GM23248 (cell line): ENCODE data around the gene CDK9.

Experiments used
- EZH2 ChIP-seq: fragments of 200-600 bp; sonication (generic); IDR thresholded peaks from 2 replicates; pipeline ENCODE4 v1.6.1; 2018; ENCODE audit warnings: antibody characterized with exemption, mild to moderate bottlenecking; ENCODE audit not compliant: insufficient read depth, poor library complexity, severe bottlenecking
- EZH2phosphoT487 ChIP-seq: fragments of 200-600 bp; sonication (generic); IDR thresholded peaks from 2 replicates; pipeline ENCODE4 v1.6.1; 2018; ENCODE audit warnings: antibody characterized with exemption, moderate library complexity, mild to moderate bottlenecking, low read depth; ENCODE audit not compliant: insufficient read depth

DNA sequence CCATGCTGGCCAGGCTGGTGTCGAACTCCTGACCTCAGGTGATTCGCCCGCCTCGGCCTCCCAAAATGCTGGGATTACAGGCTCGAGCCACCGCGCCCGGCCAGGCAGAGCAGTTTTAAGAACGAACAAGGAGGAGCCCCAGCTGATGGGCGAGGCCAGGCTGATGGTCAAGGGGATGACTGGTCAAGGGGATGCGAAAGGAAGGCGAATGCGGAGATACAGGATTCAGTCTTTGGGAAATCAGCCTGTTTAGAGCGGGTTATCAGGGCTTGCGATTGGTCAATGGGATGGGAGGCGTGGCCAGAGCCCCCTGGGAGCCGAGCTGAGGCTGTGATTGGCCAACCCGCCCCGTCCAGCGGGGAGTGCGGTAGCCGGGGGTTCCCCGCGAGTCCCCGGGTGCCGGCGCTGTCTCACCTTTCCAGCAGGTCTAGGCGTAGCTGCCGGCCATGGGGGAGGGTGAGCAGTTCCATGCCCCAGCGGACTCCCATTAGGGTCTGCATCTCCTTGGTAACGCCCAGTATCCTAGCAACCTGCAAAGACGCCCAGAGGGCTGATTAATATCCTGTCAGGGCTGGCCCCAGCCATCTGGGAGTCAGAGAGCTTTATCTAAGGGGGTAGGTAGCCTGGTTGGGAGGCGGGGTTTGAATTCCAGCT lies 43.3 kb upstream of the CDK9 start:
- TF ChIP-seq EZH2, result no peak
- TF ChIP-seq EZH2phosphoT487, result no peak
